ENCODE data around the gene C6orf136. TPM values are rescaled to one million over a fixed set of nuclear protein-coding genes. Genes with fewer than 3 reads are reported as not detected.

The C6orf136 gene
- total and polyA plus RNA-seq, 4 donors, result 2.0 to 12.0 (median 9.8) TPM

DNA sequence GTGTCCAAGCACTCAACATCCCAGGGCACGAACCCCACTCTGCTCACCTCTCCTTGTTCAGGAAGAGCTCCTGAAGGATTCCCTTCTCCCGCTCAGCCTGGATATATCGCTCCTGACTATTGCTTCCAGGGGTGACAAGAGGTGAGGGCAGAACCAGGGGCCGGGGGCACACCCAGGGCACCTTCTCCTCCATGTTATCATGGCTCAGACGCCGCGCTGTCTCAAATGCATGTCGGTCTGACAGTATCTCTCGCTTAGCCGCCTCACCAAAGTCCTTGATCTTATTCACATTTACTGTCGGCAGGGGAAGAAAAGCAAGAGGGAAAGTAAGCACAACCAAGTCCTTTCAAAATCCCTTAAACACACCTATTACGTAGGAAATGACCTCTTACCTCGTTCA is 43.0 kb upstream of the C6orf136 start:
- Histone ChIP-seq H3K9ac (ENCODE audit: low read depth in 1 of 2, low read length in 2 of 2) (no peak overlapping the region), H3K36me3 (ENCODE audit: control insufficient read depth in 4 of 4, insufficient read depth in 3 of 4, low read depth in 1 of 4, low read length in 3 of 4) (peaks cover 34 to 81% (median 70%) of the 10 kb centered on the region in 4 donors), H3K9me3 (ENCODE audit: control insufficient read depth in 4 of 4, low read length in 3 of 4) (no peaks in the 10 kb centered on the region), H3K27ac (ENCODE audit: low read depth in 1 of 2, low read length in 2 of 2) (no peak overlapping the region), H3K4me3 (ENCODE audit: low read depth in 1 of 3, low read length in 3 of 3) (no peak overlapping the region), H3K27me3 (ENCODE audit: control insufficient read depth in 4 of 4, insufficient read depth in 4 of 4, low read length in 3 of 4) (no peaks in the 10 kb centered on the region), H3K4me1 (ENCODE audit: control insufficient read depth in 4 of 4, insufficient read depth in 4 of 4, low read length in 3 of 4) (no peaks in the 10 kb centered on the region)
- DNase-seq (ENCODE audit: low spot score), result no peak
- no peak for TF ChIP-seq RXRA (IDR thresholded peaks at IDR 0.05)
- TF ChIP-seq, protein P1, sequence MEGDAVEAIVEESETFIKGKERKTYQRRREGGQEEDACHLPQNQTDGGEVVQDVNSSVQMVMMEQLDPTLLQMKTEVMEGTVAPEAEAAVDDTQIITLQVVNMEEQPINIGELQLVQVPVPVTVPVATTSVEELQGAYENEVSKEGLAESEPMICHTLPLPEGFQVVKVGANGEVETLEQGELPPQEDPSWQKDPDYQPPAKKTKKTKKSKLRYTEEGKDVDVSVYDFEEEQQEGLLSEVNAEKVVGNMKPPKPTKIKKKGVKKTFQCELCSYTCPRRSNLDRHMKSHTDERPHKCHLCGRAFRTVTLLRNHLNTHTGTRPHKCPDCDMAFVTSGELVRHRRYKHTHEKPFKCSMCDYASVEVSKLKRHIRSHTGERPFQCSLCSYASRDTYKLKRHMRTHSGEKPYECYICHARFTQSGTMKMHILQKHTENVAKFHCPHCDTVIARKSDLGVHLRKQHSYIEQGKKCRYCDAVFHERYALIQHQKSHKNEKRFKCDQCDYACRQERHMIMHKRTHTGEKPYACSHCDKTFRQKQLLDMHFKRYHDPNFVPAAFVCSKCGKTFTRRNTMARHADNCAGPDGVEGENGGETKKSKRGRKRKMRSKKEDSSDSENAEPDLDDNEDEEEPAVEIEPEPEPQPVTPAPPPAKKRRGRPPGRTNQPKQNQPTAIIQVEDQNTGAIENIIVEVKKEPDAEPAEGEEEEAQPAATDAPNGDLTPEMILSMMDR (IDR thresholded peaks at IDR 0.05; ENCODE audit: low read depth, low read length, missing input control), result no peak
- TF ChIP-seq HNF4G (IDR thresholded peaks at IDR 0.05), result no peak
- no peak for TF ChIP-seq GABPA (IDR thresholded peaks at IDR 0.05 in 1 of 2, conservative IDR thresholded peaks at IDR 0.05 in 1 of 2)
- TF ChIP-seq FOXA2 (IDR thresholded peaks at IDR 0.05), result no peak
- no peak for TF ChIP-seq EGR1 (IDR thresholded peaks at IDR 0.05; ENCODE audit: low read depth in 2 of 2)
- TF ChIP-seq TAF1 (conservative IDR thresholded peaks at IDR 0.05), result no peak
- TF ChIP-seq, protein P2, sequence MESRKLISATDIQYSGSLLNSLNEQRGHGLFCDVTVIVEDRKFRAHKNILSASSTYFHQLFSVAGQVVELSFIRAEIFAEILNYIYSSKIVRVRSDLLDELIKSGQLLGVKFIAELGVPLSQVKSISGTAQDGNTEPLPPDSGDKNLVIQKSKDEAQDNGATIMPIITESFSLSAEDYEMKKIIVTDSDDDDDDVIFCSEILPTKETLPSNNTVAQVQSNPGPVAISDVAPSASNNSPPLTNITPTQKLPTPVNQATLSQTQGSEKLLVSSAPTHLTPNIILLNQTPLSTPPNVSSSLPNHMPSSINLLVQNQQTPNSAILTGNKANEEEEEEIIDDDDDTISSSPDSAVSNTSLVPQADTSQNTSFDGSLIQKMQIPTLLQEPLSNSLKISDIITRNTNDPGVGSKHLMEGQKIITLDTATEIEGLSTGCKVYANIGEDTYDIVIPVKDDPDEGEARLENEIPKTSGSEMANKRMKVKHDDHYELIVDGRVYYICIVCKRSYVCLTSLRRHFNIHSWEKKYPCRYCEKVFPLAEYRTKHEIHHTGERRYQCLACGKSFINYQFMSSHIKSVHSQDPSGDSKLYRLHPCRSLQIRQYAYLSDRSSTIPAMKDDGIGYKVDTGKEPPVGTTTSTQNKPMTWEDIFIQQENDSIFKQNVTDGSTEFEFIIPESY (IDR thresholded peaks at IDR 0.05), result no peak
- TF ChIP-seq HNF4A (conservative IDR thresholded peaks at IDR 0.05), result no peak
- no peak for TF ChIP-seq RAD21 (IDR thresholded peaks at IDR 0.05)
- no peak for TF ChIP-seq YY1 (IDR thresholded peaks at IDR 0.05)
- TF ChIP-seq SP1 (IDR thresholded peaks at IDR 0.05), result no peak
- TF ChIP-seq, protein P3, sequence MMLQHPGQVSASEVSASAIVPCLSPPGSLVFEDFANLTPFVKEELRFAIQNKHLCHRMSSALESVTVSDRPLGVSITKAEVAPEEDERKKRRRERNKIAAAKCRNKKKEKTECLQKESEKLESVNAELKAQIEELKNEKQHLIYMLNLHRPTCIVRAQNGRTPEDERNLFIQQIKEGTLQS (IDR thresholded peaks at IDR 0.05), result no peak
- TF ChIP-seq JUND (IDR thresholded peaks at IDR 0.05), result no peak
- WGBS, result 93% methylated on average over 13 of the region's 13 CpGs

GRCh38 chr6:30610065-30610464 is 36.9 kb upstream of the C6orf136 start:
- no peak overlapping the region for H3K4me3 ChIP-seq (ENCODE audit: low read depth in 1 of 3, low read length in 3 of 3)
- no peaks in the 10 kb centered on the region for H3K9me3 ChIP-seq (ENCODE audit: control insufficient read depth in 4 of 4, low read length in 3 of 4)
- peaks cover 15 to 45% (median 36%) of the 10 kb centered on the region in 4 donors for H3K36me3 ChIP-seq (ENCODE audit: control insufficient read depth in 4 of 4, insufficient read depth in 3 of 4, low read depth in 1 of 4, low read length in 3 of 4)
- H3K27ac ChIP-seq (ENCODE audit: low read depth in 1 of 2, low read length in 2 of 2), result no peak overlapping the region
- TF ChIP-seq HNF4A (conservative IDR thresholded peaks at IDR 0.05) (no peak), EGR1 (IDR thresholded peaks at IDR 0.05; ENCODE audit: low read depth in 2 of 2) (no peak), TAF1 (conservative IDR thresholded peaks at IDR 0.05) (no peak), SP1 (IDR thresholded peaks at IDR 0.05) (no peak), YY1 (IDR thresholded peaks at IDR 0.05) (no peak), GABPA (IDR thresholded peaks at IDR 0.05 in 1 of 2, conservative IDR thresholded peaks at IDR 0.05 in 1 of 2) (no peak), HNF4G (IDR thresholded peaks at IDR 0.05) (no peak), FOXA1 (IDR thresholded peaks at IDR 0.05) (no peak), RXRA (IDR thresholded peaks at IDR 0.05) (no peak), NR2F2 (IDR thresholded peaks at IDR 0.05) (no peak), RAD21 (IDR thresholded peaks at IDR 0.05) (no peak), JUND (IDR thresholded peaks at IDR 0.05) (no peak), FOXA2 (IDR thresholded peaks at IDR 0.05) (no peak)
- TF ChIP-seq, protein P4, sequence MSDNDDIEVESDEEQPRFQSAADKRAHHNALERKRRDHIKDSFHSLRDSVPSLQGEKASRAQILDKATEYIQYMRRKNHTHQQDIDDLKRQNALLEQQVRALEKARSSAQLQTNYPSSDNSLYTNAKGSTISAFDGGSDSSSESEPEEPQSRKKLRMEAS (IDR thresholded peaks at IDR 0.05), result no peak
- TF ChIP-seq, protein P1 (IDR thresholded peaks at IDR 0.05; ENCODE audit: low read depth, low read length, missing input control), result no peak
- TF ChIP-seq, protein P2 (IDR thresholded peaks at IDR 0.05), result no peak
- TF ChIP-seq, protein P3 (IDR thresholded peaks at IDR 0.05), result no peak
- TF ChIP-seq, protein P5, sequence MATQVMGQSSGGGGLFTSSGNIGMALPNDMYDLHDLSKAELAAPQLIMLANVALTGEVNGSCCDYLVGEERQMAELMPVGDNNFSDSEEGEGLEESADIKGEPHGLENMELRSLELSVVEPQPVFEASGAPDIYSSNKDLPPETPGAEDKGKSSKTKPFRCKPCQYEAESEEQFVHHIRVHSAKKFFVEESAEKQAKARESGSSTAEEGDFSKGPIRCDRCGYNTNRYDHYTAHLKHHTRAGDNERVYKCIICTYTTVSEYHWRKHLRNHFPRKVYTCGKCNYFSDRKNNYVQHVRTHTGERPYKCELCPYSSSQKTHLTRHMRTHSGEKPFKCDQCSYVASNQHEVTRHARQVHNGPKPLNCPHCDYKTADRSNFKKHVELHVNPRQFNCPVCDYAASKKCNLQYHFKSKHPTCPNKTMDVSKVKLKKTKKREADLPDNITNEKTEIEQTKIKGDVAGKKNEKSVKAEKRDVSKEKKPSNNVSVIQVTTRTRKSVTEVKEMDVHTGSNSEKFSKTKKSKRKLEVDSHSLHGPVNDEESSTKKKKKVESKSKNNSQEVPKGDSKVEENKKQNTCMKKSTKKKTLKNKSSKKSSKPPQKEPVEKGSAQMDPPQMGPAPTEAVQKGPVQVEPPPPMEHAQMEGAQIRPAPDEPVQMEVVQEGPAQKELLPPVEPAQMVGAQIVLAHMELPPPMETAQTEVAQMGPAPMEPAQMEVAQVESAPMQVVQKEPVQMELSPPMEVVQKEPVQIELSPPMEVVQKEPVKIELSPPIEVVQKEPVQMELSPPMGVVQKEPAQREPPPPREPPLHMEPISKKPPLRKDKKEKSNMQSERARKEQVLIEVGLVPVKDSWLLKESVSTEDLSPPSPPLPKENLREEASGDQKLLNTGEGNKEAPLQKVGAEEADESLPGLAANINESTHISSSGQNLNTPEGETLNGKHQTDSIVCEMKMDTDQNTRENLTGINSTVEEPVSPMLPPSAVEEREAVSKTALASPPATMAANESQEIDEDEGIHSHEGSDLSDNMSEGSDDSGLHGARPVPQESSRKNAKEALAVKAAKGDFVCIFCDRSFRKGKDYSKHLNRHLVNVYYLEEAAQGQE (IDR thresholded peaks at IDR 0.05), result no peak
- 87% methylated on average over 4 of the region's 4 CpGs for WGBS
- no peak overlapping the region for H3K9ac ChIP-seq (ENCODE audit: low read depth in 1 of 2, low read length in 2 of 2)
- DNase-seq (ENCODE audit: low spot score), result no peak
- H3K4me1 ChIP-seq (ENCODE audit: control insufficient read depth in 4 of 4, insufficient read depth in 4 of 4, low read length in 3 of 4), result peaks cover 2 to 23% (median 7%) of the 10 kb centered on the region in 4 donors
- H3K27me3 ChIP-seq (ENCODE audit: control insufficient read depth in 4 of 4, insufficient read depth in 4 of 4, low read length in 3 of 4), result no peaks in the 10 kb centered on the region
